Fibroblast of the conjunctiva (primary cell): ENCODE data around the gene PLET1.

Experiments used
- DNase-seq: peaks from one replicate; pipeline ENCODE4 v3.0.0-alpha.2; 2010; ENCODE audit warnings: low read depth

PLET1 gene

GRCh38 chr11:112281726-112282125, 21.1 kb upstream of the PLET1 start:
- DNase-seq: no peak

- DNase-seq: peak; percentile 80
Observed at GRCh38 chr11:112280268-112281126, 19.8 kb upstream of the PLET1 start.

- DNase-seq: peak; percentile 32
Observed at GRCh38 chr11:112279901-112280267, 19.2 kb upstream of the PLET1 start.

- DNase-seq: no peak
Observed at GRCh38 chr11:112278803-112279202, 18.1 kb upstream of the PLET1 start.

- no peak for DNase-seq
Observed at GRCh38 chr11:112277941-112278340, 17.3 kb upstream of the PLET1 start.

GRCh38 chr11:112277029-112277428, 16.4 kb upstream of the PLET1 start:
- DNase-seq: no peak

GRCh38 chr11:112274007-112274783, 13.5 kb upstream of the PLET1 start:
- DNase-seq: no peak

- DNase-seq: no peak
Observed at GRCh38 chr11:112273066-112273465, 12.4 kb upstream of the PLET1 start.

- no peak for DNase-seq
Observed at GRCh38 chr11:112271242-112271641, 10.6 kb upstream of the PLET1 start.

GRCh38 chr11:112270551-112271180, 10.0 kb upstream of the PLET1 start:
- no peak for DNase-seq

- DNase-seq: no peak
Observed at GRCh38 chr11:112269139-112269538, 8.5 kb upstream of the PLET1 start.

GRCh38 chr11:112268406-112268805, 7.7 kb upstream of the PLET1 start:
- DNase-seq: no peak

- no peak for DNase-seq
Observed at GRCh38 chr11:112267188-112267591, 6.5 kb upstream of the PLET1 start.

- DNase-seq: no peak
Observed at GRCh38 chr11:112266410-112266778, 5.7 kb upstream of the PLET1 start.

- DNase-seq: no peak
Observed at GRCh38 chr11:112265659-112266409, 5.2 kb upstream of the PLET1 start.

GRCh38 chr11:112255067-112255720, 5.5 kb downstream of the PLET1 start:
- DNase-seq: peak; percentile 23

GRCh38 chr11:112253605-112254242, 6.9 kb downstream of the PLET1 start:
- no peak for DNase-seq

- DNase-seq: no peak
Observed at GRCh38 chr11:112249871-112250610, 10.6 kb downstream of the PLET1 start.

- no peak for DNase-seq
Observed at GRCh38 chr11:112248201-112248600, 12.5 kb downstream of the PLET1 start.

- DNase-seq: no peak
Observed at GRCh38 chr11:112247201-112247600, 13.5 kb downstream of the PLET1 start.
